GM04503 (cell line): ENCODE measurements around the gene VPS51.
"Not testable (repeated sequence)": the region's sequence is repeated elsewhere in the genome, so short reads cannot be mapped to it uniquely, and the experiment has no call there.

Source experiments
- DNase-seq: peaks from one replicate; pipeline ENCODE4 v3.0.0-alpha.2; 2012; ENCODE audit warnings: low read depth

VPS51 gene

GRCh38 chr11:65134952-65135632 is 39.1 kb downstream of the VPS51 start:
- DNase-seq: peak; percentile 90

- DNase-seq: no peak
These were observed 39.7 kb downstream of the VPS51 start for GRCh38 chr11:65135633-65136145.

- DNase-seq: no peak
These were observed 40.6 kb downstream of the VPS51 start for GRCh38 chr11:65136515-65137096.

GRCh38 chr11:65141896-65142494 is 46.0 kb downstream of the VPS51 start:
- no peak for DNase-seq

- no peak for DNase-seq
These were observed 51.5 kb downstream of the VPS51 start for GRCh38 chr11:65147352-65148075.

GRCh38 chr11:65148657-65149056 is 52.6 kb downstream of the VPS51 start:
- DNase-seq: no peak

- not testable (repeated sequence) for DNase-seq
These were observed 54.1 kb downstream of the VPS51 start for GRCh38 chr11:65150131-65150508.

GRCh38 chr11:65150509-65151299 is 54.7 kb downstream of the VPS51 start:
- DNase-seq: peak; percentile 68

- no peak for DNase-seq
These were observed 55.4 kb downstream of the VPS51 start for GRCh38 chr11:65151331-65151899.

GRCh38 chr11:65152122-65152521 is 56.1 kb downstream of the VPS51 start:
- no peak for DNase-seq

- DNase-seq: no peak
These were observed 60.2 kb downstream of the VPS51 start for GRCh38 chr11:65156256-65156655.

GRCh38 chr11:65156926-65157325 is 60.9 kb downstream of the VPS51 start:
- DNase-seq: no peak

- DNase-seq: no peak
These were observed 61.3 kb downstream of the VPS51 start for GRCh38 chr11:65157336-65157735.

GRCh38 chr11:65159012-65159411 is 63.0 kb downstream of the VPS51 start:
- DNase-seq: no peak

- no peak for DNase-seq
These were observed 64.6 kb downstream of the VPS51 start for GRCh38 chr11:65160643-65161042.
